GM18858 (cell line): ENCODE results near the gene TM2D3.

Experiments
- ATAC-seq: cut with Tn5 transposase; IDR thresholded peaks from one replicate; pipeline ENCODE4 v1.9.1; 2021; ENCODE audit not compliant: unreplicated experiment

Gene TM2D3

GRCh38 chr15:101609742-101610610, 42.2 kb downstream of the TM2D3 start:
- ATAC-seq = no peak

GRCh38 chr15:101608201-101608600, 44.0 kb downstream of the TM2D3 start:
- ATAC-seq = no peak

GRCh38 chr15:101607108-101607507, 45.1 kb downstream of the TM2D3 start:
- no peak for ATAC-seq

- ATAC-seq = no peak
Measured at GRCh38 chr15:101604124-101604874, 47.9 kb downstream of the TM2D3 start.

GRCh38 chr15:101602801-101603200, 49.4 kb downstream of the TM2D3 start:
- ATAC-seq = no peak

GRCh38 chr15:101600035-101600434, 52.1 kb downstream of the TM2D3 start:
- ATAC-seq = no peak

- ATAC-seq = no peak
Measured at GRCh38 chr15:101599091-101599490, 53.1 kb downstream of the TM2D3 start.

- ATAC-seq = no peak
Measured at GRCh38 chr15:101597360-101597928, 54.7 kb downstream of the TM2D3 start.

GRCh38 chr15:101596633-101597032, 55.5 kb downstream of the TM2D3 start:
- no peak for ATAC-seq
